Stomach smooth muscle (tissue), 2 donors: ENCODE data around the gene LHPP.

ENCODE experiments used
- H3K27ac ChIP-seq: one replicate; pipeline ENCODE4 v1.7.0; 2013; ENCODE audit warnings: mild to moderate bottlenecking, low read length, inconsistent platforms
- H3K27me3 ChIP-seq, 2 donors: one replicate each; pipeline ENCODE4 v1.7.0; 2013; ENCODE audit warnings: low read length in 2 of 2; ENCODE audit not compliant: insufficient read depth in 2 of 2, control insufficient read depth in 1 of 2
- H3K36me3 ChIP-seq, 2 donors: one replicate each; pipeline ENCODE4 v1.7.0; 2013; ENCODE audit warnings: low read length in 2 of 2; ENCODE audit not compliant: control insufficient read depth in 2 of 2, insufficient read depth in 2 of 2
- H3K4me1 ChIP-seq: one replicate; pipeline ENCODE4 v1.7.0; 2013; ENCODE audit warnings: low read length; ENCODE audit not compliant: control insufficient read depth, insufficient read depth
- H3K4me3 ChIP-seq, 2 donors: one replicate each; pipeline ENCODE4 v1.7.0; 2013; ENCODE audit warnings: low read length in 2 of 2
- H3K9ac ChIP-seq, 2 donors: one replicate each; pipeline ENCODE4 v1.7.0; 2013; ENCODE audit warnings: low read length in 2 of 2, mild to moderate bottlenecking in 1 of 2
- H3K9me3 ChIP-seq, 2 donors: one replicate each; pipeline ENCODE4 v1.7.0; 2013; ENCODE audit warnings: low read length in 2 of 2; ENCODE audit not compliant: control insufficient read depth in 2 of 2
- donor health status: healthy.
- donor health status: Pancreatic carcinoma.

LHPP gene

GRCh38 chr10:124448696-124449169, 12.9 kb upstream of the LHPP start:
- Histone ChIP-seq H3K9ac (no peak overlapping the region), H3K27me3 (peaks cover 47 to 51% of the 10 kb centered on the region in 2 donors)

GRCh38 chr10:124449170-124450011, 12.2 kb upstream of the LHPP start:
- Histone ChIP-seq H3K4me1 (peaks cover 22% of the 10 kb centered on the region), H3K9me3 (no peaks in the 10 kb centered on the region), H3K27me3 (peaks cover 47 to 54% of the 10 kb centered on the region in 2 donors), H3K9ac (no peak overlapping the region), H3K27ac (no peak overlapping the region), H3K36me3 (no peaks in the 10 kb centered on the region), H3K4me3 (peak overlapping the region in 1 of 2 donors; percentile 52)

More at GRCh38 chr10:124448696-124449169, 12.9 kb upstream of the LHPP start:
- Histone ChIP-seq H3K4me1 (peaks cover 22% of the 10 kb centered on the region), H3K9me3 (no peaks in the 10 kb centered on the region), H3K27ac (no peak overlapping the region), H3K36me3 (no peaks in the 10 kb centered on the region), H3K4me3 (peak overlapping the region in 1 of 2 donors; percentile 22)

GRCh38 chr10:124450012-124450782, 11.4 kb upstream of the LHPP start, which contains the start of gene NKX1-2:
Gene NKX1-2 (minus strand): TSS chr10:124450035. CDS start chr10:124449943, 92 bp downstream.
- Histone ChIP-seq H3K27me3 (peaks cover 48 to 54% of the 10 kb centered on the region in 2 donors), H3K9me3 (no peaks in the 10 kb centered on the region), H3K27ac (no peak within 1 kb of the TSS), H3K4me3 (peak within 1 kb of the TSS; percentile 40 to 52), H3K9ac (no peak within 1 kb of the TSS), H3K36me3 (no peaks in the 10 kb centered on the region), H3K4me1 (peaks cover 22% of the 10 kb centered on the region)

- Histone ChIP-seq H3K27me3 (peaks cover 51 to 53% of the 10 kb centered on the region in 2 donors), H3K9me3 (no peaks in the 10 kb centered on the region), H3K4me3 (no peak overlapping the region), H3K4me1 (peaks cover 22% of the 10 kb centered on the region), H3K27ac (no peak overlapping the region), H3K9ac (no peak overlapping the region), H3K36me3 (no peaks in the 10 kb centered on the region)
These were observed 10.9 kb upstream of the LHPP start for GRCh38 chr10:124450783-124451057.

- H3K9me3 ChIP-seq = no peaks in the 10 kb centered on the region
- no peak overlapping the region for H3K4me3 ChIP-seq
- peaks cover 22% of the 10 kb centered on the region for H3K4me1 ChIP-seq
- no peak overlapping the region for H3K9ac ChIP-seq
- H3K36me3 ChIP-seq = no peaks in the 10 kb centered on the region
- no peak overlapping the region for H3K27ac ChIP-seq
- H3K27me3 ChIP-seq = peaks cover 50 to 52% of the 10 kb centered on the region in 2 donors
These were observed 10.3 kb upstream of the LHPP start for GRCh38 chr10:124451276-124451675.

- H3K36me3 ChIP-seq = no peaks in the 10 kb centered on the region
- H3K4me1 ChIP-seq = peaks cover 7% of the 10 kb centered on the region
- H3K4me3 ChIP-seq = no peak overlapping the region
- H3K9ac ChIP-seq = no peak overlapping the region
- no peak overlapping the region for H3K27ac ChIP-seq
- H3K9me3 ChIP-seq = no peaks in the 10 kb centered on the region
- H3K27me3 ChIP-seq = peaks cover 24 to 29% of the 10 kb centered on the region in 2 donors
These were observed 7.5 kb upstream of the LHPP start for GRCh38 chr10:124453960-124454610.

GRCh38 chr10:124455441-124455840, 6.2 kb upstream of the LHPP start:
- H3K4me1 ChIP-seq = no peaks in the 10 kb centered on the region
- H3K27me3 ChIP-seq = peaks cover 11 to 19% of the 10 kb centered on the region in 2 donors
- H3K9me3 ChIP-seq = no peaks in the 10 kb centered on the region
- no peak overlapping the region for H3K9ac ChIP-seq
- H3K4me3 ChIP-seq = no peak overlapping the region
- no peak overlapping the region for H3K27ac ChIP-seq
- H3K36me3 ChIP-seq = no peaks in the 10 kb centered on the region

GRCh38 chr10:124458473-124458872, 3.1 kb upstream of the LHPP start:
- Histone ChIP-seq H3K4me1 (peaks cover 2% of the 10 kb centered on the region), H3K36me3 (no peaks in the 10 kb centered on the region), H3K9me3 (no peaks in the 10 kb centered on the region), H3K9ac (no peak overlapping the region), H3K27me3 (peaks cover 7 to 8% of the 10 kb centered on the region in 2 donors), H3K4me3 (no peak overlapping the region), H3K27ac (no peak overlapping the region)

- H3K4me3 ChIP-seq = no peak overlapping the region
- H3K9ac ChIP-seq = no peak overlapping the region
- H3K27ac ChIP-seq = no peak overlapping the region
- no peaks in the 10 kb centered on the region for H3K9me3 ChIP-seq
- H3K27me3 ChIP-seq = peaks cover 2 to 8% of the 10 kb centered on the region in 2 donors
- no peaks in the 10 kb centered on the region for H3K36me3 ChIP-seq
- peaks cover 2% of the 10 kb centered on the region for H3K4me1 ChIP-seq
These were observed 2.7 kb upstream of the LHPP start for GRCh38 chr10:124458889-124459288.

- no peak overlapping the region for H3K9ac ChIP-seq
These were observed 2.2 kb upstream of the LHPP start for GRCh38 chr10:124459395-124459794.

More at GRCh38 chr10:124459395-124459794, 2.2 kb upstream of the LHPP start:
- H3K9me3 ChIP-seq = no peaks in the 10 kb centered on the region
- peaks cover 6% of the 10 kb centered on the region for H3K4me1 ChIP-seq
- no peaks in the 10 kb centered on the region for H3K36me3 ChIP-seq
- H3K27ac ChIP-seq = no peak overlapping the region
- H3K4me3 ChIP-seq = no peak overlapping the region
- H3K27me3 ChIP-seq = peaks cover 0 to 7% of the 10 kb centered on the region in 2 donors
